CD4-positive, alpha-beta T cell treated with Interleukin-15 for 1 hour (primary cell): ENCODE data around the gene HOXA9.

Experiments
- DNase-seq: peaks from one replicate; pipeline ENCODE4 v3.0.0-alpha.2; 2020

Gene HOXA9

GRCh38 chr7:27151931-27152815, 13.2 kb downstream of the HOXA9 start, which contains the start of gene HOXA3:
TSS of gene HOXA3 (minus strand) at chr7:27152583. CDS start at chr7:27110640, 41,943 bp downstream.
- DNase-seq, result no peak

GRCh38 chr7:27151341-27151930, 13.9 kb downstream of the HOXA9 start:
- no peak for DNase-seq

DNA sequence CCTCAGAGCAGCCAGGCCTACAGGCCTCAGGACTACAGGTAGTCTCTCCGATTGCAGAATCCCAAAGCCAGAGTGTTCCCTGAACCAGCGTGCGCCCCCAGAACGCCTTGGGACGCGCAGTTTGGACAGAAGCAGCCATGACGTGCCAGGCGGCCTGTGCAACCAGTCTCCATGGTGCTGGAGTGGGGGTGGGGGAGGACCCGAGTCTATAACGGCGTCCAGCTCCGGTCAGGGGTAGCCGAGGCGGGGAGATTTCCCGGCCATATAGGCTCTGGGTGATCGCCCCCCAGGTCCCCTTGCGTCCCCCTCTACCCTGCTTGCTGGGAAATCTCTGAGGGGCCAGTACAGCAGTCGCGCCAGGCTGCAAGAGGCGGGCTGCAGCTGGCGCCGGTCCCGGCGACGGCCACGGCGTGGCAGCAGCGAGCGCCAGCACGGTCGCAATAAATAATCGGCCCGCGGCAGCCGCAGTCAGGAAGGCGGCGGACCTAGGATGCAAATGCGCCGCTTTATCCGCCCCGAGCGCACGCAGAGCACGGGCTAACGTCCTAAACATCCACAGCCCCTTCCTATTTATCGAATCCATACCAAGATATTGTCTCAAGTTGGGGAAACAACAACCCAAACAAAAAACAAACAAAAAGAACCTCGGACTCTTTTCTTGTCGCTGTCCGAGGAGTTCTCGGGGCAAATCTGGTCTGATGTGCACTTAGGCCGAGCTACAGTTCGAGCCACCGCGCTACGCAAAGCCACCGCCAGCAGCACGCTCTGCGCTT, 14.6 kb downstream of the HOXA9 start:
- DNase-seq, result peak; percentile 66

DNA sequence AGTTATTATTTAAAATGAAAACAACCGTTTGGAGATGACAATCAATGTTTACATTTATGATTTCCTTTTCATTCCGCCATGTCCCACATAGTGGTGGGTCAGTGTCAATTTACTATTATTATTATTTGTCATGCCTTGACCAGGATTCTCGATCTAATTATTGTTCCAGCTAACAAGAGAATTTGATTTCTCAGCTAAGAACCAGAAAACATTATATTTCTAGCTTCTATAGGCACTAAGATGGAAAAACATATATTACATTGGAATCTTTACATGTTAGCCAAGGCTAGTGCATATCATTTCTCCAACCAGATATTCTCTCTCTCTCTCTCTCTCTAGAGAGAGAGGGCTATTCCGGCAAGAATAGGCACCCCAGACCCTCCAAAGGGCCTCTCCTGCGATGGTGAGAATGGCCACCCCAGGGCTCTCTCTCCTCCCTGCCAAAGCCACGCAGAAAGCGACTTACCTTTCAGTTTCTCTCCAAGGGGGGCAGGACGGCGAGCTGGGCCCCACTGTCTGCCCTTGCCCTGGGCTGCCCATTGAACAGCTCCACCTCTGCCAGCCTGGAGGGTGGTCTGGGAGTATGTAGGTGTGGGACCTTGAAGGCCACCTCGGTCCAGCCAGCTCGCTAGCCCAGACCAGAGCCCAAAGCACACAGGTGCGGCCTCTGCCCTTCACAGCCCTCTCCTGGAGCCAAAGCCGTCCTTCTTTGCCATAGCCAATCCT, 15.3 kb downstream of the HOXA9 start:
- DNase-seq, result no peak

- no peak for DNase-seq
Observed at GRCh38 chr7:27148756-27149641, 16.3 kb downstream of the HOXA9 start.

DNA sequence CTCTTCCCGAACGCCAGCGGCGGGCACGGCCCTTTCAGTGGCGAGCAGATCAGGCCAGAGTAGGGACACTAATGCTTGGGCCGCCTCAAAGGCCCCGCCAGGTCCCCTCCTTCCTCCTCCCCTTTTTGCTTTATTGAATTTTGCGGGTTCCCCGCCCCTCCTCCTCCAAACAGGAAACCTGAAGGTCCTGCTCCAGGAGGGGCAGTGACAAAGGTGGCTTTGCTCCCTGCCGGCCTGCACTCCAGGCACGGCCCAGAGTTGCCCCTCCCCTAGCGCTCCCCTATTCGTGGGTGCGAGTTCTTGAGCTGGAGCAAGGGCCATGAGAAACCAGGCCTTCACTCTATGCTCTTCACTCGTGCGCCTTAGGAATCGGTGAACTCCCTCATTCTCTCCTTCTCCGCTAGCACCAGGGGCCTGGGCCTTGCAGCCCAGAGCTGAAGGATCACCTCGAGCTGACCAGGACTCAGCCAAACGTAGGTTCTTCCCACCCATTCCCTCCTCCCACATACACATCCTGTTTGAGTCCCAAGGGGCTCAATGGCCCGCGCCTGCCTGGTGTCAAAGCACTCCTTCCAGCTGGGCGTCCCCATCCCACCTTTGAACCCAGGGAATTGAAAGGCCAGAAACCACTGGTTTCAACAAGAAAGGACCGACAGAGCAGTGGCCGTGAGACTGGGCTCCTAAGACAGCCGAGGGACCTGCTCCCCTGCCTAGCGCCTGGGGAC, 17.1 kb downstream of the HOXA9 start:
- no peak for DNase-seq

GRCh38 chr7:27147199-27148030, 17.9 kb downstream of the HOXA9 start, which contains the start of gene HOXA6:
TSS of gene HOXA6 (minus strand) at chr7:27147774. CDS start at chr7:27147749, 25 bp downstream.
- DNase-seq, result no peak

- DNase-seq, result no peak
Observed at GRCh38 chr7:27146491-27147198, 18.7 kb downstream of the HOXA9 start.

DNA sequence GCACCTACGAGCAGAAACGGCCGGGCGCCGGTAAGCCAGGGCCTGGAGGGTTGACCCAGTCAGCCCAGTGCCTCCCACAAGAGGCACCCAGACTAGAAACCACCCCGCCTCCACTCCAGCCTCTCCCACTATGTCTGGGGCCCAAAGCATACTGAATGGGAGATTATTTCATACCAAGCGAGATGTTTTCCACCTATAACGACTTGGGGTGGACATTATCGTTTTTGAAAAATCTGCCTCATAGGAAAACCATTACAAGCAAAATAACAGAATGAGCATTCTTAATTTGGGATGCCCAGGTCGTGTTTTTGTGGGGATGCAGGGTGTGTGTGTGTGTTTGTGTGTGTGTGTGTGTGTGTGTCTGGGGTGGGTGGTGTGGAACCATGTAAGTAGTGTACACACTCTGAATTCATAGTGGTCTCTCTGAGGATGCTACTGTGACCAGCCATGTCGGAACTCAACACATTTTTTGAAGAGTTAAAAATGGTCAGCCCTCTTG, 19.4 kb downstream of the HOXA9 start:
- no peak for DNase-seq

DNA sequence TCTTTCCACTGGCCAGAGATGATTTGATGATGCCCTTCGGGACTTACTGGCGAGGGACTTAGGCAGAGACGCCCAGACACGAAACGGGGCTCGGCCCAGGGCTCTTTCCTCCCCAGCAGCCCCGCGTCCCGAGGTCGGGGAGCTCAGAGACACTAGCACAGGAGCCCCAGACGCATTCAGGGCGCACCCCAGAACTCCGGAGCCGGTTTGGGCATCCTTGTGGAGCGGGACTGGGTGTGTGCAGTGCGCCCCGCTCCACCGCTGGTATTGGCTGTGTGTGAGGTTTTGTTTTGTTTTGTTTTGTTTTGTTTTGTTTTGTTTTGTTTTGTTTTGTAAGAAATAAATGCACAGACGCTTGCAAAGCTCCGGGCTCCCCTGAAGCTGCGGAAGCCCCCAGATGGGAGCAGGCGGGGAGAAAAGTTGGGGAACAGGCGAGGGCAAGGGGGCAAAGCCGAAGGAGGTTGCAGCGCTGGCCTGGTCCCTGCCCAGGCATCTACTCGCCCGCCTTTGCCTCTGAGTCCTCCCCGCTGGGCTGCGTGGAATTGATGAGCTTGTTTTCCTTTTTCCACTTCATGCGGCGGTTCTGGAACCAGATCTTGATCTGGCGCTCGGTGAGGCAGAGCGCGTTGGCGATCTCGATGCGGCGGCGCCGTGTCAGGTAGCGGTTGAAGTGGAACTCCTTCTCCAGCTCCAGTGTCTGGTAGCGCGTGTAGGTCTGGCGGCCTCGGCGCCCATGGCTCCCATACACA, 20.0 kb downstream of the HOXA9 start:
- DNase-seq, result no peak

- no peak for DNase-seq
Observed at GRCh38 chr7:27144781-27145164, 20.6 kb downstream of the HOXA9 start.

- DNase-seq, result no peak
Observed at GRCh38 chr7:27143950-27144780, 21.2 kb downstream of the HOXA9 start.

GRCh38 chr7:27143023-27143949, 22.1 kb downstream of the HOXA9 start, which contains the start of gene HOXA5:
TSS of gene HOXA5 (minus strand) at chr7:27143681. CDS start at chr7:27143607, 74 bp downstream.
- peak; percentile 63 for DNase-seq

- no peak for DNase-seq
Observed at GRCh38 chr7:27142580-27143022, 22.7 kb downstream of the HOXA9 start.

- no peak for DNase-seq
Observed at GRCh38 chr7:27141923-27142579, 23.3 kb downstream of the HOXA9 start.
